Measurements from ENCODE around the gene TSHZ2.

DNA sequence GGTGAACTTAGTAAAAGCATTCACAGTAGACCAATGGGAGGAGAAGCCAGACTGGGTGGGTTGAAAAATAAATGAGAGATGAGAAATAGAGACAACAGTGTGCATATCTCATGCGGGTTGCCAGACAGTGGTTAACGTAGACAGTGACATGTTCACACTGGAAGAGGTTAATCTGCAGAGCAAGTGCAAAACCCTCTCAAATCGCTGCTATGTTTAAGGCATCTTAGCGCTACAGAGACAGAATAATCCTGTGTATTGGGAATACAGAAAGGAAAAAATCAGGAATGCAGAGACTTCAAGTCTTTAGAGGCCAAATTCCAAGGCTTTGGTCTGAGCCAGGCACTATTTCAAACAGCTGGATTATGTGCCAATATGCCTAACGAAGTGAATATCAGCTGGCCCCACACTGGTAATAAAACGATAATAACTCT lies 107.1 kb downstream of the TSHZ2 start:
- TF ChIP-seq, protein P1, sequence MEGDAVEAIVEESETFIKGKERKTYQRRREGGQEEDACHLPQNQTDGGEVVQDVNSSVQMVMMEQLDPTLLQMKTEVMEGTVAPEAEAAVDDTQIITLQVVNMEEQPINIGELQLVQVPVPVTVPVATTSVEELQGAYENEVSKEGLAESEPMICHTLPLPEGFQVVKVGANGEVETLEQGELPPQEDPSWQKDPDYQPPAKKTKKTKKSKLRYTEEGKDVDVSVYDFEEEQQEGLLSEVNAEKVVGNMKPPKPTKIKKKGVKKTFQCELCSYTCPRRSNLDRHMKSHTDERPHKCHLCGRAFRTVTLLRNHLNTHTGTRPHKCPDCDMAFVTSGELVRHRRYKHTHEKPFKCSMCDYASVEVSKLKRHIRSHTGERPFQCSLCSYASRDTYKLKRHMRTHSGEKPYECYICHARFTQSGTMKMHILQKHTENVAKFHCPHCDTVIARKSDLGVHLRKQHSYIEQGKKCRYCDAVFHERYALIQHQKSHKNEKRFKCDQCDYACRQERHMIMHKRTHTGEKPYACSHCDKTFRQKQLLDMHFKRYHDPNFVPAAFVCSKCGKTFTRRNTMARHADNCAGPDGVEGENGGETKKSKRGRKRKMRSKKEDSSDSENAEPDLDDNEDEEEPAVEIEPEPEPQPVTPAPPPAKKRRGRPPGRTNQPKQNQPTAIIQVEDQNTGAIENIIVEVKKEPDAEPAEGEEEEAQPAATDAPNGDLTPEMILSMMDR (conservative IDR thresholded peaks at IDR 0.05): no peak
- TF ChIP-seq ZFX (IDR thresholded peaks at IDR 0.05): no peak

All from C4-2B (cell line).